HepG2 (cell line): ENCODE results near the gene COQ10B. TPM values are rescaled to one million over a fixed set of nuclear protein-coding genes. Genes with fewer than 3 reads are reported as not detected.
A peak's percentile ranks its signal among the peaks of the same experiment; 100 is the strongest.

Experiments used
- FOXA1 ChIP-seq, 2 experiments: fragments of 450-650 bp in 1 of 2; sonication (generic) in 1 of 2; formaldehyde crosslinking in 1 of 2; IDR thresholded peaks; 2 replicates each; pipeline versions ENCODE4 v1.4.0 to v1.6.1; 2016 to 2020; ENCODE audit warnings: missing genetic modification reagents in 1 of 2
- FOXP1 ChIP-seq, 2 experiments: fragments of 450-650 bp in 1 of 2; IDR thresholded peaks; 2 replicates each; pipeline ENCODE4 v1.6.1; 2017 to 2018; ENCODE audit warnings: antibody characterized with exemption in 1 of 2
- GTF2F1 ChIP-seq: fragments of 150-350 bp; IDR thresholded peaks from 2 replicates; pipeline ENCODE4 v1.6.1; 2014; ENCODE audit warnings: low read length
- KLF6 ChIP-seq: IDR thresholded peaks from 2 replicates; pipeline ENCODE4 v1.8.0; 2016; ENCODE audit warnings: missing biosample characterization, missing genetic modification reagents
- MEF2D ChIP-seq: sonication (generic); formaldehyde crosslinking; IDR thresholded peaks from 2 replicates; pipeline ENCODE4 v1.5.1; 2020; ENCODE audit warnings: mild to moderate bottlenecking, missing genetic modification reagents
- ONECUT2 ChIP-seq: sonication (generic); formaldehyde crosslinking; IDR thresholded peaks from 2 replicates; pipeline ENCODE4 v1.4.0; 2020; ENCODE audit warnings: missing genetic modification reagents
- PRMT3 ChIP-seq: sonication (generic); formaldehyde crosslinking; IDR thresholded peaks from 2 replicates; pipeline ENCODE4 v1.8.1; 2022; ENCODE audit warnings: low read depth, mild to moderate bottlenecking, moderate library complexity, missing genetic modification reagents, borderline replicate concordance
- ZNF562 ChIP-seq: sonication (generic); formaldehyde crosslinking; IDR thresholded peaks from 2 replicates; pipeline ENCODE4 v1.8.0; 2022; ENCODE audit warnings: missing genetic modification reagents, borderline replicate concordance
- ZNF737 ChIP-seq: sonication (generic); formaldehyde crosslinking; IDR thresholded peaks from 2 replicates; pipeline ENCODE4 v1.5.0; 2020; ENCODE audit warnings: missing genetic modification reagents, mild to moderate bottlenecking, borderline replicate concordance
- ZNF749 ChIP-seq: sonication (generic); formaldehyde crosslinking; IDR thresholded peaks from 2 replicates; pipeline ENCODE4 v1.8.0; 2022; ENCODE audit warnings: mild to moderate bottlenecking, missing genetic modification reagents, moderate library complexity, borderline replicate concordance
- polyA plus RNA-seq, 8 experiments: library from polyadenylated mRNA; depleted of rRNA in 3 of 8; stranded (reverse) in 7 of 8; unstranded in 1 of 8; fragments of >200 nt; fragmentation: Illumina TruSeq in 4 of 8; extraction: Trizol in 4 of 8; gene quantifications; 2 replicates each; pipeline versions ENCODE4 v1.2.1 to v1.2.3, GENCODE V29; 2011 to 2016; ENCODE audit warnings: low read depth in 4 of 8, missing spikeins in 1 of 8, mixed read lengths in 1 of 8; ENCODE audit not compliant: insufficient read depth in 1 of 8
- total RNA-seq, 5 experiments: library from RNA; depleted of rRNA; stranded (reverse); fragments of >200 nt; fragmentation: Illumina TruSeq; extraction: Trizol; gene quantifications; 2 replicates each; pipeline ENCODE4 v1.2.3, GENCODE V29; 2016; ENCODE audit warnings: low read depth in 1 of 5
- TF ChIP-seq, protein P1 (sequence below), 2 experiments: IDR thresholded peaks; 2 replicates each; pipeline ENCODE4 v1.6.1; 2011 to 2012; ENCODE audit warnings: low read length in 2 of 2, borderline replicate concordance in 1 of 2, low read depth in 1 of 2, mild to moderate bottlenecking in 1 of 2, moderate library complexity in 1 of 2
- TF ChIP-seq, protein P2 (sequence below): IDR thresholded peaks from 2 replicates; pipeline ENCODE4 v1.4.0; 2020; ENCODE audit warnings: mild to moderate bottlenecking, missing genetic modification reagents
- TF ChIP-seq, protein P3 (sequence below): IDR thresholded peaks from 2 replicates; pipeline ENCODE4 v1.6.1; 2012; ENCODE audit warnings: inconsistent platforms
- TF ChIP-seq, protein P4 (sequence below): IDR thresholded peaks from 2 replicates; pipeline ENCODE4 v1.6.1; 2016; ENCODE audit warnings: low read depth, missing genetic modification reagents, missing compliant biosample characterization

COQ10B gene
- total and polyA plus RNA-seq, 2 of the 13 experiments (the other 11 are each of a cell fraction or from before 2014, with no cell fraction given), result 4.6 to 34.9 TPM

DNA sequence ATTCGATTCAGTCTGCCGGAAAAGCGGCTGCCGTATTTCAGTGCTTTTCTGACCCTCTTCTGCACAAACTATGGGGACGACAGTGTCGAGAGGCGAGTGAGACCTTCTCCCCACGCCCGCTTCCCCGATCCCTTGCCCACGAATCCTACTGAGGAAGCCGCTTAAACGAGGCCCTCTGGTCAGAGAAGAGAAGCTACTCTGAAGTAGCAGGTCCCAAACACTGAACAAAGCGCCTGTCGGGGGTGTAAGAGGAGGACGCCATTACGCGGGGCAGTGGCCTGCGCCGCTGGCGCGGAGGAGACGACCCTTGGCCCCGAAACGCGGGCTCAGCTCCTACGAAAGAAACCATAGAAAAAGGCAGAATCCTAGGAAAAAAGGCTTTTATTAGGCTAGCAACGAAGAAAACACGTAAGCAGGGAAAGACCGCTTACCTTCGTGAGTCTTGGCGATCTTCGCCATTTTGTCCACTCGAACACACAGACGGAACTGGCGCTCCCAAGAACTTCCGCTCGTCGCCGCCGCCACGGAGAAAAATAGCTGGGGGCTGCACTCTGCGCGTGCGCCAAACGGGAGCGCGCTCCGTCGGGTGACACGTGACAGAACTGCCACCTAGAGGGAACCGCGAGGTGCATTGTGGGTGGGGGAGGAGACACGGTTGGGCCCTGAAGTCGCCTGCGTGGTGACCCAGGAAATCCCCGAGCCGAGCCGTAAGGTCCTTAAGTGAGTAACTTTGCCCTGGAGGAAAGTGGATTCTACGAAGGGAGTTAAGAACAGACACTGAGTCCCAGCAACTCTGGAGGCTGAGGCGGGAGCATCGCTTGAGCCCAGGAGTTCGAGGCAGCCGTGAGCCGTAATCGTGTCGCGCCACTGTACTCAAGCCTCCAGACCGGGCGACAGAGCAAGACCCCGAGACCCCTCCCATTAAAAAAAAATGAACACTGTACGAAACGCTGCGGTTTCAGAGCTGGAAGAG is 18.5 kb upstream of the COQ10B start, which contains the start of gene SF3B1 (continued):
- TF ChIP-seq, protein P1, sequence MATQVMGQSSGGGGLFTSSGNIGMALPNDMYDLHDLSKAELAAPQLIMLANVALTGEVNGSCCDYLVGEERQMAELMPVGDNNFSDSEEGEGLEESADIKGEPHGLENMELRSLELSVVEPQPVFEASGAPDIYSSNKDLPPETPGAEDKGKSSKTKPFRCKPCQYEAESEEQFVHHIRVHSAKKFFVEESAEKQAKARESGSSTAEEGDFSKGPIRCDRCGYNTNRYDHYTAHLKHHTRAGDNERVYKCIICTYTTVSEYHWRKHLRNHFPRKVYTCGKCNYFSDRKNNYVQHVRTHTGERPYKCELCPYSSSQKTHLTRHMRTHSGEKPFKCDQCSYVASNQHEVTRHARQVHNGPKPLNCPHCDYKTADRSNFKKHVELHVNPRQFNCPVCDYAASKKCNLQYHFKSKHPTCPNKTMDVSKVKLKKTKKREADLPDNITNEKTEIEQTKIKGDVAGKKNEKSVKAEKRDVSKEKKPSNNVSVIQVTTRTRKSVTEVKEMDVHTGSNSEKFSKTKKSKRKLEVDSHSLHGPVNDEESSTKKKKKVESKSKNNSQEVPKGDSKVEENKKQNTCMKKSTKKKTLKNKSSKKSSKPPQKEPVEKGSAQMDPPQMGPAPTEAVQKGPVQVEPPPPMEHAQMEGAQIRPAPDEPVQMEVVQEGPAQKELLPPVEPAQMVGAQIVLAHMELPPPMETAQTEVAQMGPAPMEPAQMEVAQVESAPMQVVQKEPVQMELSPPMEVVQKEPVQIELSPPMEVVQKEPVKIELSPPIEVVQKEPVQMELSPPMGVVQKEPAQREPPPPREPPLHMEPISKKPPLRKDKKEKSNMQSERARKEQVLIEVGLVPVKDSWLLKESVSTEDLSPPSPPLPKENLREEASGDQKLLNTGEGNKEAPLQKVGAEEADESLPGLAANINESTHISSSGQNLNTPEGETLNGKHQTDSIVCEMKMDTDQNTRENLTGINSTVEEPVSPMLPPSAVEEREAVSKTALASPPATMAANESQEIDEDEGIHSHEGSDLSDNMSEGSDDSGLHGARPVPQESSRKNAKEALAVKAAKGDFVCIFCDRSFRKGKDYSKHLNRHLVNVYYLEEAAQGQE (IDR thresholded peaks at IDR 0.05; ENCODE audit: borderline replicate concordance in 1 of 2, low read depth in 1 of 2, low read length in 2 of 2), result peak in 1 of 2 experiments; percentile 63; a peak in 1 of 4 replicates
- TF ChIP-seq PRMT3 (CRISPR knock-in tag), result peak; percentile 71; the same call in 1 of the 2 replicates
- TF ChIP-seq ZNF737 (CRISPR knock-in tag), result no peak
- TF ChIP-seq KLF6 (CRISPR knock-in tag), result peak; percentile 61
- no peak for TF ChIP-seq FOXA1 (IDR thresholded peaks at IDR 0.05)
- no peak; the same call in 1 of the 2 replicates for TF ChIP-seq FOXA1 (CRISPR knock-in tag; IDR thresholded peaks at IDR 0.05)
- TF ChIP-seq, protein P2, sequence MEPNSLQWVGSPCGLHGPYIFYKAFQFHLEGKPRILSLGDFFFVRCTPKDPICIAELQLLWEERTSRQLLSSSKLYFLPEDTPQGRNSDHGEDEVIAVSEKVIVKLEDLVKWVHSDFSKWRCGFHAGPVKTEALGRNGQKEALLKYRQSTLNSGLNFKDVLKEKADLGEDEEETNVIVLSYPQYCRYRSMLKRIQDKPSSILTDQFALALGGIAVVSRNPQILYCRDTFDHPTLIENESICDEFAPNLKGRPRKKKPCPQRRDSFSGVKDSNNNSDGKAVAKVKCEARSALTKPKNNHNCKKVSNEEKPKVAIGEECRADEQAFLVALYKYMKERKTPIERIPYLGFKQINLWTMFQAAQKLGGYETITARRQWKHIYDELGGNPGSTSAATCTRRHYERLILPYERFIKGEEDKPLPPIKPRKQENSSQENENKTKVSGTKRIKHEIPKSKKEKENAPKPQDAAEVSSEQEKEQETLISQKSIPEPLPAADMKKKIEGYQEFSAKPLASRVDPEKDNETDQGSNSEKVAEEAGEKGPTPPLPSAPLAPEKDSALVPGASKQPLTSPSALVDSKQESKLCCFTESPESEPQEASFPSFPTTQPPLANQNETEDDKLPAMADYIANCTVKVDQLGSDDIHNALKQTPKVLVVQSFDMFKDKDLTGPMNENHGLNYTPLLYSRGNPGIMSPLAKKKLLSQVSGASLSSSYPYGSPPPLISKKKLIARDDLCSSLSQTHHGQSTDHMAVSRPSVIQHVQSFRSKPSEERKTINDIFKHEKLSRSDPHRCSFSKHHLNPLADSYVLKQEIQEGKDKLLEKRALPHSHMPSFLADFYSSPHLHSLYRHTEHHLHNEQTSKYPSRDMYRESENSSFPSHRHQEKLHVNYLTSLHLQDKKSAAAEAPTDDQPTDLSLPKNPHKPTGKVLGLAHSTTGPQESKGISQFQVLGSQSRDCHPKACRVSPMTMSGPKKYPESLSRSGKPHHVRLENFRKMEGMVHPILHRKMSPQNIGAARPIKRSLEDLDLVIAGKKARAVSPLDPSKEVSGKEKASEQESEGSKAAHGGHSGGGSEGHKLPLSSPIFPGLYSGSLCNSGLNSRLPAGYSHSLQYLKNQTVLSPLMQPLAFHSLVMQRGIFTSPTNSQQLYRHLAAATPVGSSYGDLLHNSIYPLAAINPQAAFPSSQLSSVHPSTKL (CRISPR knock-in tag), result peak; percentile 72
- TF ChIP-seq, protein P3, sequence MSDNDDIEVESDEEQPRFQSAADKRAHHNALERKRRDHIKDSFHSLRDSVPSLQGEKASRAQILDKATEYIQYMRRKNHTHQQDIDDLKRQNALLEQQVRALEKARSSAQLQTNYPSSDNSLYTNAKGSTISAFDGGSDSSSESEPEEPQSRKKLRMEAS, result peak; percentile 92
- peak; percentile 84; the same call in 1 of the 2 replicates for TF ChIP-seq ZNF749 (CRISPR knock-in tag)
- TF ChIP-seq ONECUT2 (CRISPR knock-in tag), result no peak
- TF ChIP-seq GTF2F1, result no peak; the same call in 1 of the 2 replicates
- TF ChIP-seq, protein P4, sequence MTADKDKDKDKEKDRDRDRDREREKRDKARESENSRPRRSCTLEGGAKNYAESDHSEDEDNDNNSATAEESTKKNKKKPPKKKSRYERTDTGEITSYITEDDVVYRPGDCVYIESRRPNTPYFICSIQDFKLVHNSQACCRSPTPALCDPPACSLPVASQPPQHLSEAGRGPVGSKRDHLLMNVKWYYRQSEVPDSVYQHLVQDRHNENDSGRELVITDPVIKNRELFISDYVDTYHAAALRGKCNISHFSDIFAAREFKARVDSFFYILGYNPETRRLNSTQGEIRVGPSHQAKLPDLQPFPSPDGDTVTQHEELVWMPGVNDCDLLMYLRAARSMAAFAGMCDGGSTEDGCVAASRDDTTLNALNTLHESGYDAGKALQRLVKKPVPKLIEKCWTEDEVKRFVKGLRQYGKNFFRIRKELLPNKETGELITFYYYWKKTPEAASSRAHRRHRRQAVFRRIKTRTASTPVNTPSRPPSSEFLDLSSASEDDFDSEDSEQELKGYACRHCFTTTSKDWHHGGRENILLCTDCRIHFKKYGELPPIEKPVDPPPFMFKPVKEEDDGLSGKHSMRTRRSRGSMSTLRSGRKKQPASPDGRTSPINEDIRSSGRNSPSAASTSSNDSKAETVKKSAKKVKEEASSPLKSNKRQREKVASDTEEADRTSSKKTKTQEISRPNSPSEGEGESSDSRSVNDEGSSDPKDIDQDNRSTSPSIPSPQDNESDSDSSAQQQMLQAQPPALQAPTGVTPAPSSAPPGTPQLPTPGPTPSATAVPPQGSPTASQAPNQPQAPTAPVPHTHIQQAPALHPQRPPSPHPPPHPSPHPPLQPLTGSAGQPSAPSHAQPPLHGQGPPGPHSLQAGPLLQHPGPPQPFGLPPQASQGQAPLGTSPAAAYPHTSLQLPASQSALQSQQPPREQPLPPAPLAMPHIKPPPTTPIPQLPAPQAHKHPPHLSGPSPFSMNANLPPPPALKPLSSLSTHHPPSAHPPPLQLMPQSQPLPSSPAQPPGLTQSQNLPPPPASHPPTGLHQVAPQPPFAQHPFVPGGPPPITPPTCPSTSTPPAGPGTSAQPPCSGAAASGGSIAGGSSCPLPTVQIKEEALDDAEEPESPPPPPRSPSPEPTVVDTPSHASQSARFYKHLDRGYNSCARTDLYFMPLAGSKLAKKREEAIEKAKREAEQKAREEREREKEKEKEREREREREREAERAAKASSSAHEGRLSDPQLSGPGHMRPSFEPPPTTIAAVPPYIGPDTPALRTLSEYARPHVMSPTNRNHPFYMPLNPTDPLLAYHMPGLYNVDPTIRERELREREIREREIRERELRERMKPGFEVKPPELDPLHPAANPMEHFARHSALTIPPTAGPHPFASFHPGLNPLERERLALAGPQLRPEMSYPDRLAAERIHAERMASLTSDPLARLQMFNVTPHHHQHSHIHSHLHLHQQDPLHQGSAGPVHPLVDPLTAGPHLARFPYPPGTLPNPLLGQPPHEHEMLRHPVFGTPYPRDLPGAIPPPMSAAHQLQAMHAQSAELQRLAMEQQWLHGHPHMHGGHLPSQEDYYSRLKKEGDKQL (CRISPR knock-in tag), result no peak
- no peak for TF ChIP-seq FOXP1 (IDR thresholded peaks at IDR 0.05)
- TF ChIP-seq FOXP1 (CRISPR knock-in tag; IDR thresholded peaks at IDR 0.05), result no peak
- TF ChIP-seq ZNF562 (CRISPR knock-in tag), result no peak
- no peak for TF ChIP-seq MEF2D (CRISPR knock-in tag)
